HG03025 (cell line): Measurements from ENCODE around the gene RASAL1.

Source experiments
- ATAC-seq: cut with Tn5 transposase; IDR thresholded peaks from one replicate; pipeline ENCODE4 v1.9.1; 2021; ENCODE audit warnings: mild to moderate bottlenecking, moderate library complexity; ENCODE audit not compliant: unreplicated experiment, low FRiP score

Gene RASAL1

GRCh38 chr12:113062502-113063395, 72.8 kb downstream of the RASAL1 start:
- no peak for ATAC-seq

GRCh38 chr12:113061061-113061694, 74.4 kb downstream of the RASAL1 start:
- no peak for ATAC-seq

- no peak for ATAC-seq
Measured at GRCh38 chr12:113060336-113060960, 75.1 kb downstream of the RASAL1 start.

GRCh38 chr12:113059071-113059595, 76.4 kb downstream of the RASAL1 start:
- no peak for ATAC-seq

- no peak for ATAC-seq
Measured at GRCh38 chr12:113058553-113058952, 77.0 kb downstream of the RASAL1 start.

- ATAC-seq, result no peak
Measured at GRCh38 chr12:113057565-113058485, 77.7 kb downstream of the RASAL1 start.

GRCh38 chr12:113056631-113057488, 78.7 kb downstream of the RASAL1 start, which contains the start of gene DTX1:
Gene DTX1, plus strand, starts transcription at chr12:113056730. Its CDS starts 1,463 bp downstream, at chr12:113058193.
- no peak for ATAC-seq

- ATAC-seq, result no peak
Measured at GRCh38 chr12:113056381-113056630, 79.3 kb downstream of the RASAL1 start.

- no peak for ATAC-seq
Measured at GRCh38 chr12:113055594-113056380, 79.8 kb downstream of the RASAL1 start.

- no peak for ATAC-seq
Measured at GRCh38 chr12:113054948-113055486, 80.5 kb downstream of the RASAL1 start.

GRCh38 chr12:113052326-113052725, 83.2 kb downstream of the RASAL1 start:
- ATAC-seq, result no peak

GRCh38 chr12:113051759-113052158, 83.8 kb downstream of the RASAL1 start:
- no peak for ATAC-seq

GRCh38 chr12:113050795-113051194, 84.8 kb downstream of the RASAL1 start:
- no peak for ATAC-seq

GRCh38 chr12:113049976-113050742, 85.4 kb downstream of the RASAL1 start:
- no peak for ATAC-seq
